ENCODE results near the gene TBC1D8.

GRCh38 chr2:101197814-101198213 is 46.6 kb upstream of the TBC1D8 start:
- TF ChIP-seq POLR2AphosphoS5 (IDR thresholded peaks at IDR 0.05; ENCODE audit: low read depth) (no peak), CTCF (IDR thresholded peaks at IDR 0.05; ENCODE audit: insufficient read depth, low read length) (no peak), REST (IDR thresholded peaks at IDR 0.05; ENCODE audit: insufficient replicate concordance, low read depth) (no peak), SPI1 (IDR thresholded peaks at IDR 0.05; ENCODE audit: borderline replicate concordance, low read depth) (no peak)

Data from HL-60 (cell line).